RWPE1 (cell line): ENCODE results near the gene FUT7.
"Not testable (repeated sequence)": the region's sequence is repeated elsewhere in the genome, so short reads cannot be mapped to it uniquely, and the experiment has no call there.

Experiments
- CTCF ChIA-PET: fragments of 350-600 bp; sonication (Branson Sonifier 250); formaldehyde crosslinking; extraction: SDS; loops from one replicate; lab custom pipeline; 2021; lab: Yijun Ruan, JAX
- POLR2A ChIA-PET: fragments of 400-600 bp; formaldehyde crosslinking; extraction: SDS; loops from one replicate; lab custom pipeline; 2020; ENCODE audit warnings: antibody characterized with exemption; ENCODE audit not compliant: low non-redundant PET; lab: Yijun Ruan, JAX
- DNase-seq: peaks from one replicate; pipeline ENCODE4 v3.0.0; 2012; ENCODE audit warnings: low spot score
- H3K27ac ChIP-seq: fragments of 450-650 bp; 2 replicates; pipeline ENCODE4 v1.5.1; 2017
- TF ChIP-seq, protein P1 (sequence below): fragments of 450-650 bp; conservative IDR thresholded peaks from 2 replicates; pipeline ENCODE4 v1.5.1; 2017; ENCODE audit warnings: low read depth, mild to moderate bottlenecking

Gene FUT7

DNA sequence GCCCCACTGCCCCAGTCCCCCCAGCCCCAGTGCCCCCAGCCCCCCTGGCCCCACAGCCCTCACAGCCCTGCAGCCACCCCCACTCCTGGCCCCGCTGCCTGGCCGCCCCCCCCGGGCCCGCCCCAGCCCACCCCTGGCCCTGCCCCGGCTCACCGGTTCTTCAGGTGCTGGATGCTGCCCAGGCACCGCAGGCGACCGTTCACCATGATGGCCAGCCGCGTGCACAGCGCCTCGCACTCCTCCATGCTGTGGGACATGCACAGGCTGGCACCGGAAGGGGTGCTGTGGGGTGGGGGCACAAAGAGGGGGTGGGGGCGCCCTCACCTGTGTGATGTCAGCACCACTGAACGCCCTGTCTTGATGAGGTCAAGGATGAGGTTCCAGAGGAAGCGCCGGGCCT, 22.7 kb downstream of the FUT7 start:
- no peak for DNase-seq
- CTCF ChIA-PET: interaction anchor here (0.9 kb wide), 1 partner anchor 20 kb away, joined by 3 read pairs; no protein-coding TSS in a partner anchor
- no peak overlapping the region for H3K27ac ChIP-seq
- POLR2A ChIA-PET: no interaction called here
- TF ChIP-seq, protein P1, sequence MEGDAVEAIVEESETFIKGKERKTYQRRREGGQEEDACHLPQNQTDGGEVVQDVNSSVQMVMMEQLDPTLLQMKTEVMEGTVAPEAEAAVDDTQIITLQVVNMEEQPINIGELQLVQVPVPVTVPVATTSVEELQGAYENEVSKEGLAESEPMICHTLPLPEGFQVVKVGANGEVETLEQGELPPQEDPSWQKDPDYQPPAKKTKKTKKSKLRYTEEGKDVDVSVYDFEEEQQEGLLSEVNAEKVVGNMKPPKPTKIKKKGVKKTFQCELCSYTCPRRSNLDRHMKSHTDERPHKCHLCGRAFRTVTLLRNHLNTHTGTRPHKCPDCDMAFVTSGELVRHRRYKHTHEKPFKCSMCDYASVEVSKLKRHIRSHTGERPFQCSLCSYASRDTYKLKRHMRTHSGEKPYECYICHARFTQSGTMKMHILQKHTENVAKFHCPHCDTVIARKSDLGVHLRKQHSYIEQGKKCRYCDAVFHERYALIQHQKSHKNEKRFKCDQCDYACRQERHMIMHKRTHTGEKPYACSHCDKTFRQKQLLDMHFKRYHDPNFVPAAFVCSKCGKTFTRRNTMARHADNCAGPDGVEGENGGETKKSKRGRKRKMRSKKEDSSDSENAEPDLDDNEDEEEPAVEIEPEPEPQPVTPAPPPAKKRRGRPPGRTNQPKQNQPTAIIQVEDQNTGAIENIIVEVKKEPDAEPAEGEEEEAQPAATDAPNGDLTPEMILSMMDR: no peak

GRCh38 chr9:137008312-137008711, 23.6 kb downstream of the FUT7 start:
- POLR2A ChIA-PET: no interaction called here
- DNase-seq: no peak
- CTCF ChIA-PET: interaction anchor here (1.0 to 1.9 kb wide), 2 partner anchors 21 to 56 kb away, joined by 5 to 6 read pairs; no protein-coding TSS in a partner anchor
- H3K27ac ChIP-seq: no peak overlapping the region
- TF ChIP-seq, protein P1: no peak

DNA sequence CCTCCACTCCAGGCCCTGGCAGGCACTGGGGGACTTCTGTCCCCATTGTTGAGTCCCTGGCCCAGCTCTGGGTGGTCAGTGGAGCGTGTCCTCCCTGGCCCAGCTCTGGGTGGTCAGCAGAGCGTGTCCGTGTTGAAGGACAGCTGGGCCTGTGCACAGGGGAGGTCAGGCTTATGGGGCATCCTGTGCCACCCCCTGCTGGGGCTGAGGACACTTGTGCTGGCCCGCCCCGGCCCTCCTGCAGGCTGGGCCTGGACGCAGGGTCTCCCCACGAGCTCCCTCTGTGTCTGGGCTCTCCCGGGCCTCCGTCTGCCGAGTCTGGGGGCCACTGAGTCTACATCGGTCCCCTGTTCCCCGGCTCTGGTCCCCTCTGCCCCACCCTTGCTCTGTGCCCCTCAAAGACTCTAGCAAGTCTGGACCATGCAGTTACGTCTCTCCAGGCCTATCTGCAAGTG, 24.0 kb downstream of the FUT7 start:
- POLR2A ChIA-PET: no interaction called here
- DNase-seq: no peak
- TF ChIP-seq, protein P1: no peak
- H3K27ac ChIP-seq: peak overlapping the region; percentile 2; the same call in 1 of the 2 replicates
- CTCF ChIA-PET: interaction anchor here (0.5 to 1.9 kb wide), 4 partner anchors 18 to 56 kb away, joined by 3 to 6 read pairs (median 6); partner anchors contain the start of gene NPDC1

GRCh38 chr9:137007108-137007815, 24.6 kb downstream of the FUT7 start:
- peak overlapping the region; percentile 2; the same call in 1 of the 2 replicates for H3K27ac ChIP-seq
- TF ChIP-seq, protein P1: no peak
- POLR2A ChIA-PET: no interaction called here
- CTCF ChIA-PET: interaction anchor here (0.5 to 1.9 kb wide), 4 partner anchors 18 to 57 kb away, joined by 3 to 6 read pairs (median 6); partner anchors contain the start of gene NPDC1
- DNase-seq: no peak

DNA sequence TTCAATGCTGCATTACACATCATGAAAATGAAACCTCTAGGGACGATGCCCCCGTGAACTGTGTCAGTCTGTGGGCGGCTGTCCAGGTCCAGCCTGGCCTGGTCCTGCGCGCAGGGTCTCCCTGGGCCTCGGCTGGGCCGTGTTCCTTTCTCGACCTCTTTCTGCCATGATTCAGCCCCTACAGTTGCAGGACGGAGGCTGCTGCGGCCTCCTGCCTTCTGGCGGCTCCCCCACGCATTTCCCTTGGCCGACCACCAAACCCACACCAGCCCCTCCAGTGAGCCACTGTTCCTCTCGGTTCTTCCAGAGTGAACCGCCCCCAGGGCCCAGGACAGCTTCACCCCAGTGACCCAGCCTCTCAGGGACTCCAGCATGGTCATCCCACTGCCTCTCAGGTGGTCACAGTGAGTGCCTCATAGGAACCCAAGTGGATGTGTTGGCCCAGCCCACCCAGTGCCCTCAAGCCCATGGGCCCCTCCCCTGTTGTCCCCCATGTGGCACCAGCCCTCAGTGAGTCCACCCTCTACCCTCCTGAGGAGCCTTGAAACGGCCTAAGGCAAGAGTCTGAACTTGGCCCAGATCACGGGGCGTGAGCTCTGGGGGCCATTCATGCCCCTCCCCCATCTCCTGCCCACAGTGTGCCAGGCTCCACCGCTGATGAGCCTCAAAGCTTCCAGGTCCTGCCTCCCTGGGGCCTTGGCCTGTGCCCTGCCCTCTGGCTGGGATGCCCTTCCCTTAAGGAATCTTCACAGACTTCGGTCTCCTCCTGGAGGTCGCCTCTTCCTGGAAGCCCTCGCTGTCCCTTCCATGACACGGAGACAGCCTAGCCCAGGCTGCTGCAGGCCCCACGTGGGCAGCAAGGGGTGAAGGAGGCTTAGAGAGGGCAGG, 25.5 kb downstream of the FUT7 start:
- ChIA-PET POLR2A (no interaction called here), CTCF (interaction anchor here (0.6 to 1.8 kb wide), 2 partner anchors 40 to 59 kb away, joined by 6 to 7 read pairs; partner anchors contain the start of gene NPDC1)
- H3K27ac ChIP-seq: no peak overlapping the region
- DNase-seq: no peak
- TF ChIP-seq, protein P1: no peak

GRCh38 chr9:137004285-137004684, 27.6 kb downstream of the FUT7 start:
- TF ChIP-seq, protein P1: peak; percentile 75
- DNase-seq, POLR2A ChIA-PET, H3K27ac ChIP-seq: not testable (repeated sequence)
- CTCF ChIA-PET: interaction anchor here (0.7 to 1.1 kb wide), 3 partner anchors 10 to 14 kb away, joined by 3 to 5 read pairs (median 4); no protein-coding TSS in a partner anchor
